ENCODE results near the gene MDP1. TPM values are rescaled to one million over a fixed set of nuclear protein-coding genes. Genes with fewer than 3 reads are reported as not detected.
A peak's percentile ranks its signal among the peaks of the same experiment; 100 is the strongest.
"Not testable (repeated sequence)": the region's sequence is repeated elsewhere in the genome, so short reads cannot be mapped to it uniquely, and the experiment has no call there.

The MDP1 gene
- total RNA-seq, 1 donor from 2014 or later: 20.3 TPM

GRCh38 chr14:24251880-24252288 lies 36.0 kb upstream of the MDP1 start:
- DNase-seq (ENCODE audit: low spot score): no peak

- DNase-seq (ENCODE audit: low spot score): no peak
Measured at GRCh38 chr14:24250354-24250753, 34.5 kb upstream of the MDP1 start.

- DNase-seq (ENCODE audit: low spot score): no peak
Measured at GRCh38 chr14:24249230-24250021, 33.6 kb upstream of the MDP1 start.

- DNase-seq (ENCODE audit: low spot score): no peak
Measured at GRCh38 chr14:24247422-24247821, 31.6 kb upstream of the MDP1 start.

- no peak for DNase-seq (ENCODE audit: low spot score)
Measured at GRCh38 chr14:24246765-24247212, 30.9 kb upstream of the MDP1 start.

- DNase-seq (ENCODE audit: low spot score): not testable (repeated sequence)
Measured at GRCh38 chr14:24245350-24245749, 29.5 kb upstream of the MDP1 start.

- peak; percentile 67 for DNase-seq (ENCODE audit: low spot score)
Measured at GRCh38 chr14:24243336-24243836, 27.5 kb upstream of the MDP1 start.

- DNase-seq (ENCODE audit: low spot score): peak; percentile 93
Measured at GRCh38 chr14:24241829-24242443, 26.1 kb upstream of the MDP1 start.

GRCh38 chr14:24240110-24240918 lies 24.4 kb upstream of the MDP1 start:
- DNase-seq (ENCODE audit: low spot score): no peak

GRCh38 chr14:24238527-24239037 lies 22.7 kb upstream of the MDP1 start:
- no peak for DNase-seq (ENCODE audit: low spot score)

GRCh38 chr14:24238123-24238522 lies 22.3 kb upstream of the MDP1 start:
- DNase-seq (ENCODE audit: low spot score): no peak

GRCh38 chr14:24237463-24237955 lies 21.6 kb upstream of the MDP1 start:
- DNase-seq (ENCODE audit: low spot score): no peak

- no peak for DNase-seq (ENCODE audit: low spot score)
Measured at GRCh38 chr14:24236689-24237462, 21.0 kb upstream of the MDP1 start.

GRCh38 chr14:24235804-24236688 lies 20.2 kb upstream of the MDP1 start:
- DNase-seq (ENCODE audit: low spot score): no peak

- no peak for DNase-seq (ENCODE audit: low spot score)
Measured at GRCh38 chr14:24234095-24235005, 18.5 kb upstream of the MDP1 start.

GRCh38 chr14:24233538-24233866 lies 17.6 kb upstream of the MDP1 start:
- DNase-seq (ENCODE audit: low spot score): no peak

- no peak for DNase-seq (ENCODE audit: low spot score)
Measured at GRCh38 chr14:24232645-24233537, 17.0 kb upstream of the MDP1 start, which contains the start of gene GMPR2. GMPR2 (plus strand) TSS chr14:24232929; CDS start chr14:24233254, 325 bp downstream.

GRCh38 chr14:24232121-24232644 lies 16.3 kb upstream of the MDP1 start, which contains the start of gene NEDD8:
NEDD8 (minus strand) TSS chr14:24232367; CDS start chr14:24232267, 100 bp downstream.
- DNase-seq (ENCODE audit: low spot score): peak; percentile 90
